Measurements from ENCODE around the gene UTS2R.

The UTS2R gene

GRCh38 chr17:82405051-82405450 lies 33.5 kb downstream of the UTS2R start:
- H2AFZ ChIP-seq (ENCODE audit: low read depth) = no peak overlapping the region
- no peak overlapping the region for H3K9ac ChIP-seq
- no peak overlapping the region; the same call in 1 of the 2 replicates for H3K4me2 ChIP-seq
- H3K79me2 ChIP-seq (ENCODE audit: insufficient read depth, low read depth) = no peaks in the 10 kb centered on the region
- H3K4me1 ChIP-seq (ENCODE audit: low read depth, poor library complexity, severe bottlenecking) = peaks cover 67% of the 10 kb centered on the region
- no peaks in the 10 kb centered on the region for H3K36me3 ChIP-seq (ENCODE audit: insufficient read depth)
- peak overlapping the region; percentile 84; the same call in 1 of the 2 replicates for H3K27ac ChIP-seq
- TF ChIP-seq, protein P1, sequence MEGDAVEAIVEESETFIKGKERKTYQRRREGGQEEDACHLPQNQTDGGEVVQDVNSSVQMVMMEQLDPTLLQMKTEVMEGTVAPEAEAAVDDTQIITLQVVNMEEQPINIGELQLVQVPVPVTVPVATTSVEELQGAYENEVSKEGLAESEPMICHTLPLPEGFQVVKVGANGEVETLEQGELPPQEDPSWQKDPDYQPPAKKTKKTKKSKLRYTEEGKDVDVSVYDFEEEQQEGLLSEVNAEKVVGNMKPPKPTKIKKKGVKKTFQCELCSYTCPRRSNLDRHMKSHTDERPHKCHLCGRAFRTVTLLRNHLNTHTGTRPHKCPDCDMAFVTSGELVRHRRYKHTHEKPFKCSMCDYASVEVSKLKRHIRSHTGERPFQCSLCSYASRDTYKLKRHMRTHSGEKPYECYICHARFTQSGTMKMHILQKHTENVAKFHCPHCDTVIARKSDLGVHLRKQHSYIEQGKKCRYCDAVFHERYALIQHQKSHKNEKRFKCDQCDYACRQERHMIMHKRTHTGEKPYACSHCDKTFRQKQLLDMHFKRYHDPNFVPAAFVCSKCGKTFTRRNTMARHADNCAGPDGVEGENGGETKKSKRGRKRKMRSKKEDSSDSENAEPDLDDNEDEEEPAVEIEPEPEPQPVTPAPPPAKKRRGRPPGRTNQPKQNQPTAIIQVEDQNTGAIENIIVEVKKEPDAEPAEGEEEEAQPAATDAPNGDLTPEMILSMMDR (conservative IDR thresholded peaks at IDR 0.05; ENCODE audit: low read depth, low read length) = no peak
- no peak overlapping the region for H3K4me3 ChIP-seq (IDR thresholded peaks at IDR 0.05; ENCODE audit: insufficient read depth, low read depth, low read length)
- H3K27me3 ChIP-seq (ENCODE audit: insufficient read depth, low read depth) = no peaks in the 10 kb centered on the region
- H4K20me1 ChIP-seq (ENCODE audit: insufficient read depth) = no peaks in the 10 kb centered on the region

DNA sequence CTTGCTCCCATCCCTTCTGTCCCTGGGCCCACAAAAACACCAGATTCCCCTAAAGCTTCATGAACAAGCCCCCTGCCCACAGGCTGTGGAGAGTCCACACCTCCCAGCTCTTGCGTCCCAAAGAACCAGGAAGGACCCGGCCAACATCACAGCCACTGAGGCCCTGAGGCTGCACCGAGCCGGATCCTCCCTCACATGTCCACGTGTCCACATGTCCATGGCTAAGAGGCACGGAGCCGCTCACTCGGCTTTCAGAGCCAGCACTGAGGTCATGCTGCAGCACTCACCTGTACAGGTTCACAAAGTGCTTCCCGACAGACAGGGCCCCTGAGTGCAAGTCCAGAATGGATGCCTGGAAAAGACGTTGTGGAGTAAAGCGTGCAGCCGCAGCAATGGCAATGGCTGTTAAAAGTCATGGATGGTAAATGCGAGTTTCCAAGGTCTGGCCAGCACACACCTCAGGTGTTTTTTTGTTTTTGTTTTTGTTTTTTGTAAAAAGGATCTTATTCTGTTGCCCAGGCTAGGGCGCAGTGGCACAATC lies 34.6 kb downstream of the UTS2R start:
- TF ChIP-seq, protein P1 (conservative IDR thresholded peaks at IDR 0.05; ENCODE audit: low read depth, low read length) = no peak
- H3K79me2 ChIP-seq (ENCODE audit: insufficient read depth, low read depth) = no peaks in the 10 kb centered on the region

DNA sequence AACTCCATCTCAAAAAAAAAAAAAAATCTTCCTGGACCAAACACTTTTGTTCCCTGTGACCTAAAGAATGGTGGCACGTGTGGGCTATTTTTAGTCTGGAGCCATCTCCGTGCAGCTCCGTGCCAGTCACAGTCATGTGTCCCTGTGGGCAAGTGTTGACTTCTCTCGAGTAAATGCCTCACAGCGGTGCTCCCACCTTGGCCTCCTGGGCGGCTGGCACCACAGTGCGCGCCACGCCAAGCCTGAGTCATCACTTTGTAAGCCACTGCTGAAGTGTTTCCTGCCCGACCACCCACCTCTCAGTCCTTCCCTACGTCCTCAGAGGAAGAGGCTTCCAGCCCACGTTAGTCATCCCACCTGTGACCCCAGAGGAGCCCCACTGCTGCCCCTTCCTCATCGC lies 35.7 kb downstream of the UTS2R start:
- TF ChIP-seq, protein P1 (conservative IDR thresholded peaks at IDR 0.05; ENCODE audit: low read depth, low read length) = no peak
- H3K27me3 ChIP-seq (ENCODE audit: insufficient read depth, low read depth) = no peaks in the 10 kb centered on the region
- H2AFZ ChIP-seq (ENCODE audit: low read depth) = no peak overlapping the region
- no peak overlapping the region for H3K4me2 ChIP-seq
- H3K4me1 ChIP-seq (ENCODE audit: low read depth, poor library complexity, severe bottlenecking) = peaks cover 48% of the 10 kb centered on the region
- H3K9ac ChIP-seq = no peak overlapping the region
- H3K27ac ChIP-seq = no peak overlapping the region
- no peaks in the 10 kb centered on the region for H4K20me1 ChIP-seq (ENCODE audit: insufficient read depth)
- H3K4me3 ChIP-seq (IDR thresholded peaks at IDR 0.05; ENCODE audit: insufficient read depth, low read depth, low read length) = no peak overlapping the region
- no peaks in the 10 kb centered on the region for H3K79me2 ChIP-seq (ENCODE audit: insufficient read depth, low read depth)
- H3K36me3 ChIP-seq (ENCODE audit: insufficient read depth) = no peaks in the 10 kb centered on the region

More for the DNA sequence above, 34.6 kb downstream of the UTS2R start:
- H3K27ac ChIP-seq = no peak overlapping the region
- no peaks in the 10 kb centered on the region for H4K20me1 ChIP-seq (ENCODE audit: insufficient read depth)
- H3K27me3 ChIP-seq (ENCODE audit: insufficient read depth, low read depth) = no peaks in the 10 kb centered on the region
- no peak overlapping the region for H2AFZ ChIP-seq (ENCODE audit: low read depth)
- no peak overlapping the region for H3K4me3 ChIP-seq (IDR thresholded peaks at IDR 0.05; ENCODE audit: insufficient read depth, low read depth, low read length)
- no peak overlapping the region for H3K4me2 ChIP-seq
- no peak overlapping the region for H3K9ac ChIP-seq
- no peaks in the 10 kb centered on the region for H3K36me3 ChIP-seq (ENCODE audit: insufficient read depth)
- H3K4me1 ChIP-seq (ENCODE audit: low read depth, poor library complexity, severe bottlenecking) = peaks cover 59% of the 10 kb centered on the region

DNA sequence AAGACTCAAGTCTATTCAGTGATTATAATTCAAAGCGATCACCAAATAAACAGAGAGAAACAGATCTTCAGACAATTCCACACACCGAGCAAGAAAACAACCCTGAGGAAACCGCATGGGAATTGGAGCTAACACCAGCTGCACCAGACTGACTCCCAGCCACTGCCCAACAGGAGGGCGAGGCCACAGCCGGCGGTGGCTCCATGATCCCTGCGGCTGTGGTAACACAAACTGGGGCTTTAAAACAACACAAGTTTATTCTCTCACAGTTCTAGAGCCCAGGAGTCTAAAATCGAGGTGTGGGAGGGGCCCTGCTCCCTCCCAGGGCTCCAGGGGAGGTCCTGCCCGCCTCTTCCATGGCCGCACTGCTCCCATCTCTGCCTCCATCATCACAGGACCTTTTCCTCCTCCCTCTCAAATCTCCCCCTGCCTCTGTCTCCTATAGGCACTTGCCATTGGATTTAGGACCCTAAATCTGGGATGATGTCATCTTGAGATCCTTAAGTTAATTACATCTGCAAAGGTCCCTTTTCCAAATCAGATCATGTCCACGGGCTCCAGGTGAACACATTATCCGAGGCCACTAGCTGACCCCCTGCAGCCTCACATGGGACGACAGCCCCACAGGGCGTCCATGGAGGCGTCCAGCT lies 36.8 kb downstream of the UTS2R start:
- H3K27me3 ChIP-seq (ENCODE audit: insufficient read depth, low read depth) = no peaks in the 10 kb centered on the region
- no peaks in the 10 kb centered on the region for H3K79me2 ChIP-seq (ENCODE audit: insufficient read depth, low read depth)
- TF ChIP-seq, protein P1 (conservative IDR thresholded peaks at IDR 0.05; ENCODE audit: low read depth, low read length) = no peak
- no peak overlapping the region for H3K4me3 ChIP-seq (IDR thresholded peaks at IDR 0.05; ENCODE audit: insufficient read depth, low read depth, low read length)
- no peaks in the 10 kb centered on the region for H3K36me3 ChIP-seq (ENCODE audit: insufficient read depth)
- no peak overlapping the region for H3K27ac ChIP-seq
- no peak overlapping the region for H2AFZ ChIP-seq (ENCODE audit: low read depth)
- no peak overlapping the region for H3K4me2 ChIP-seq
- H3K9ac ChIP-seq = no peak overlapping the region
- peaks cover 36% of the 10 kb centered on the region for H3K4me1 ChIP-seq (ENCODE audit: low read depth, poor library complexity, severe bottlenecking)
- H4K20me1 ChIP-seq (ENCODE audit: insufficient read depth) = no peaks in the 10 kb centered on the region

Data from KMS-11 (cell line).